ENCODE data around the gene FGFR2. TPM values are rescaled to one million over a fixed set of nuclear protein-coding genes. Genes with fewer than 3 reads are reported as not detected.
A peak's percentile ranks its signal among the peaks of the same experiment; 100 is the strongest.

FGFR2 gene
- total RNA-seq, 1 donor from 2014 or later = 8.0 TPM

DNA sequence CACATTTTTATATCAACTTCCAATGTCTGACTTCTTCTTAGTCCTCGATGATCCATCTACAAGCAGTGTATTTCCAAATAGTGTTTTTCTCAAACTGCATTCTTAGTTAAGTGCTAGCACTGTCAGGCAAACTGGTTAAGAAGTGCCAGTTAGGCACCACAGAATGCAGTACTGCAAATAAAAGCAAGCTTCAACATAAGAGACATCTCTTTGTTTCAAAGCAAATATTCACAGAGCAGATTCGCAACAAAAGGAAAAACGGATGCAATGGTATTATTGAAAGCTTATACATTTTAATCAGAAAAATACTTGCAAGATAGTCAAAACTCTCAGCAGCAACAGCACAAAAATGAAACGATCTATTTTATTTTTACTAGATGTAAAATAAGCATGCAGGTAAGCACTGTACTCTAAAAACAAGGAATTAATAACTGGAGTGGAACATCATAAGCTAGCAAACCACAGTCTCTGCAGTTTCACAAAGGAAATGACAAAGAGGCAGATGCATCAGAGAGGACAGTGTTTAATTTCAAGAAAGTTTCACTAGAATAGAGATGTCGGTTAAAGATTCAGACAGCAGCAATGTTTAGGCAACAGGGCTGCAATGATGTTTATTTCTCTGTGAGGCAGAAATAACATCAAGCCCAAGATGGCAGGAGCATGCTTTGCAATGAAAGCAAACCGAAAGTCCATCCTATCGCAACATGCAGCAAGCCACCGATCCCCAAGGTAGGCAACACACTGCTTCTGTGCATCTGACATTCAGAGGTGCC is 82.0 kb downstream of the FGFR2 start:
- DNase-seq (ENCODE audit: extremely low spot score, unreplicated experiment) = no peak
- Mint-ChIP-seq H3K27ac (ENCODE audit: unreplicated experiment) (no peak overlapping the region), H3K36me3 (ENCODE audit: unreplicated experiment) (peaks cover 1% of the 10 kb centered on the region), H3K9me3 (ENCODE audit: unreplicated experiment) (no peaks in the 10 kb centered on the region), H3K27me3 (ENCODE audit: unreplicated experiment) (peaks cover 6% of the 10 kb centered on the region), H3K4me3 (ENCODE audit: unreplicated experiment) (no peak overlapping the region), H3K4me1 (ENCODE audit: unreplicated experiment) (peaks cover 4% of the 10 kb centered on the region)
- TF ChIP-seq, protein P1, sequence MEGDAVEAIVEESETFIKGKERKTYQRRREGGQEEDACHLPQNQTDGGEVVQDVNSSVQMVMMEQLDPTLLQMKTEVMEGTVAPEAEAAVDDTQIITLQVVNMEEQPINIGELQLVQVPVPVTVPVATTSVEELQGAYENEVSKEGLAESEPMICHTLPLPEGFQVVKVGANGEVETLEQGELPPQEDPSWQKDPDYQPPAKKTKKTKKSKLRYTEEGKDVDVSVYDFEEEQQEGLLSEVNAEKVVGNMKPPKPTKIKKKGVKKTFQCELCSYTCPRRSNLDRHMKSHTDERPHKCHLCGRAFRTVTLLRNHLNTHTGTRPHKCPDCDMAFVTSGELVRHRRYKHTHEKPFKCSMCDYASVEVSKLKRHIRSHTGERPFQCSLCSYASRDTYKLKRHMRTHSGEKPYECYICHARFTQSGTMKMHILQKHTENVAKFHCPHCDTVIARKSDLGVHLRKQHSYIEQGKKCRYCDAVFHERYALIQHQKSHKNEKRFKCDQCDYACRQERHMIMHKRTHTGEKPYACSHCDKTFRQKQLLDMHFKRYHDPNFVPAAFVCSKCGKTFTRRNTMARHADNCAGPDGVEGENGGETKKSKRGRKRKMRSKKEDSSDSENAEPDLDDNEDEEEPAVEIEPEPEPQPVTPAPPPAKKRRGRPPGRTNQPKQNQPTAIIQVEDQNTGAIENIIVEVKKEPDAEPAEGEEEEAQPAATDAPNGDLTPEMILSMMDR (IDR thresholded peaks at IDR 0.05) = no peak

DNA sequence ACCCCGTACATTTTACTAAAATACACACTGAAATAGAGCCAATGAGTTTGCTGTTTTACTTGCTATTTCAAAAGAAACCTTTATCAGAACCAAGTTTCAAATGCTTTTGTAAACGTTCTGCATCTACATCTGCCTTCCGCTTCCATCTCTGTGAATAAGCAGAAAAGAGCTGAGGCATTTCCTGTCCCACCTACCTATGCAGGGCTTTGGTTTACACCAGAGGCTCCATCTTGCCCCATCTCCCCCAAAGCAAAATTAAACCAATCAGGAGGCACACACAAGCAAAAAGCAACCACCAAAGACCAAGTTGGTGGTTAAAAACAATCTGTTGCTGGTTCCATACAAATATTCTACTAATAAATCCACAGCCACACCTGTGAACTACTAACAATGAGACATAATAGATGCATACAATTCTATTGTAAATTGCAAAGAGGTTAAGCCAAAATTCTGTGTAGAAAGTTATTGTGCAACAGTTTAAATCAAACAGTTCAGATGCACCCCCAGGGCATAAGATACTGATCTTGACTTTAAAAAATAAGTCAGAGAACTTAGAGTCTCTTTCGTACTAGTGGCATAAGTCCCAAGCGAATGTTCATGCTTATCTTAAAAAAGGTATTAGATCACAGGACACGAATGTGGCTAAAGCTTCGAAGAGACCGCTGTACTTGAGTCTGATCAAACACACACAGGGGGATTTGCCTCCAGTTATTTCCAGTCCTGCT is 83.9 kb downstream of the FGFR2 start:
- Mint-ChIP-seq H3K4me3 (ENCODE audit: unreplicated experiment) (no peak overlapping the region), H3K27me3 (ENCODE audit: unreplicated experiment) (no peaks in the 10 kb centered on the region), H3K36me3 (ENCODE audit: unreplicated experiment) (peaks cover 1% of the 10 kb centered on the region), H3K9me3 (ENCODE audit: unreplicated experiment) (no peaks in the 10 kb centered on the region), H3K4me1 (ENCODE audit: unreplicated experiment) (peaks cover 14% of the 10 kb centered on the region), H3K27ac (ENCODE audit: unreplicated experiment) (no peak overlapping the region)
- DNase-seq (ENCODE audit: extremely low spot score, unreplicated experiment) = no peak
- TF ChIP-seq, protein P1 (IDR thresholded peaks at IDR 0.05) = no peak

DNA sequence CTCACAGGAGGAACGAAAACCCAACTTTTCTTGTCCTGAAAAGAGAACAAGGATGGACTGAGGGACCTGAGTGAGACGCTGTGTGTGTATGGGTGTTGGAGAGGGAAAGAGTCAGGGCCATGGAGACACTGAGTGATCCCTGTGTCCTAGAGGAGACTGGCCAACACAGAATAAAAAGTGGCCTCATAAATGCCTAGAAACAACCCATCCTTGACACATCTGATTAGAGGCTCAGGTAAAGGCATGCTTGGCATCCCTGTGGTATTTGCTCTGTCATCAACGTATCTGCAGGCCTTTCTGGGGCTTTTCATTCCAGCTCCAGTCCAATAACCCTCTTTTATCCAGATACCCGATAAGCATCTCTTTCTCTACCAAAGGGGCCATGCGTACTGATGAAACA is 86.3 kb downstream of the FGFR2 start:
- Mint-ChIP-seq H3K4me1 (ENCODE audit: unreplicated experiment) (peaks cover 21% of the 10 kb centered on the region), H3K27me3 (ENCODE audit: unreplicated experiment) (no peaks in the 10 kb centered on the region), H3K36me3 (ENCODE audit: unreplicated experiment) (peaks cover 1% of the 10 kb centered on the region), H3K27ac (ENCODE audit: unreplicated experiment) (no peak overlapping the region), H3K4me3 (ENCODE audit: unreplicated experiment) (no peak overlapping the region), H3K9me3 (ENCODE audit: unreplicated experiment) (no peaks in the 10 kb centered on the region)
- DNase-seq (ENCODE audit: extremely low spot score, unreplicated experiment) = no peak
- TF ChIP-seq, protein P1 (IDR thresholded peaks at IDR 0.05) = no peak

DNA sequence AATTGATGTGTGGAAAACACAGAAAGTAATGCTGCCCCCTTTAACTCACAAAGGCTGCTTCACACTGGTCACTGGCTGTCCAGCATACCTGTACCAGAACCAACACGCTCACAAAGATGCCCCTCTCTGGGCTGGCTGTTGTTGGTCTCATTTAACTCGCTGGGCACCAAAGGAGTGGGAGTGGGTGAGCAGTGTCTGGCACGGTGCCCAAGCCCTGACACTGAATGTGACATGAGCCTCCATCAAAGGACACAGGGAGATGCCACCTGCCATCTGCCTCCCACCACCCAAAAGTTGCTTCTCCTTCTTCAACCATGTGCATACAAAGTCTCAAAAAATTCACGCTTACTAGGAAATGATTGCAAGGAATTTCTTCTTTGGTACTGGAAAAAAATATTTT is 86.8 kb downstream of the FGFR2 start:
- H3K27me3 Mint-ChIP-seq (ENCODE audit: unreplicated experiment) = no peaks in the 10 kb centered on the region
- TF ChIP-seq, protein P1 (IDR thresholded peaks at IDR 0.05) = no peak
- H3K4me1 Mint-ChIP-seq (ENCODE audit: unreplicated experiment) = peaks cover 26% of the 10 kb centered on the region
- no peak overlapping the region for H3K27ac Mint-ChIP-seq (ENCODE audit: unreplicated experiment)
- H3K36me3 Mint-ChIP-seq (ENCODE audit: unreplicated experiment) = peaks cover 1% of the 10 kb centered on the region
- DNase-seq (ENCODE audit: extremely low spot score, unreplicated experiment) = no peak
- no peak overlapping the region for H3K4me3 Mint-ChIP-seq (ENCODE audit: unreplicated experiment)
- H3K9me3 Mint-ChIP-seq (ENCODE audit: unreplicated experiment) = no peaks in the 10 kb centered on the region

DNA sequence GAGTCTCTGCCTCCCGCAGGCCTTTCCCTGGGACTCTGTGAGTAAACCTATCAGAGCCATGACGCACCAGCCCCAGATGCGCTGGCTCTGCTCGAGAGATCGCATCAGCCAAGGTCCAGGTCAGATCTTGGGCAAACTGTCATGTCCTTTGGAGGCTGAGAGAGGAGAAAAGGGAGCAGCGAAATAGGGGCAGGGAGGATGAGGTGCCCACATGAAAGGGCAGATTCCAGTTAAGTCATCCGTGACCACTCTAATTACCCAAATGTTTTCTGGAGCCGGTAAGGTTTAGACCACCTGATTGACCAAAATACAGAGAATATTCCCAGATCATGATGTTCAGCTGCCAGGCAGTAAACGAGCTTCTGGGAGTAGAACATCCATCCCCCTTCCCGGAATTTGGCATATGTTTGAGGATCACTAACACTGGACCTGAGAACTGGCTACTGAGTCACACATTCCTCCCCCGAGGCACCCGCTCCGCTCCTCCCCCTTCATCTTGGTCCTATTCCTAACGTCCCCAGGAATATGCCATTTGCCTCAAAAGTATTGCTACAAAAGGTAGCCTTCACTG is 88.0 kb downstream of the FGFR2 start:
- no peak overlapping the region for H3K27ac Mint-ChIP-seq (ENCODE audit: unreplicated experiment)
- TF ChIP-seq, protein P1 (IDR thresholded peaks at IDR 0.05) = no peak
- H3K4me1 Mint-ChIP-seq (ENCODE audit: unreplicated experiment) = peaks cover 26% of the 10 kb centered on the region
- peaks cover 2% of the 10 kb centered on the region for H3K36me3 Mint-ChIP-seq (ENCODE audit: unreplicated experiment)
- DNase-seq (ENCODE audit: extremely low spot score, unreplicated experiment) = no peak
- peak overlapping the region; percentile 38 for H3K4me3 Mint-ChIP-seq (ENCODE audit: unreplicated experiment)
- no peaks in the 10 kb centered on the region for H3K9me3 Mint-ChIP-seq (ENCODE audit: unreplicated experiment)
- no peaks in the 10 kb centered on the region for H3K27me3 Mint-ChIP-seq (ENCODE audit: unreplicated experiment)

All from osteocyte (in vitro differentiated cells).